SU-DHL-6 (cell line): ENCODE results near the gene TRAPPC6A.

Experiments
- H2AFZ ChIP-seq: fragments of 200-600 bp; sonication (generic); 2 replicates; pipeline ENCODE4 v1.6.1; 2014; ENCODE audit warnings: low read depth, mild to moderate bottlenecking, moderate library complexity, mixed read lengths, antibody characterized with exemption, low read length; ENCODE audit not compliant: severe bottlenecking
- H3F3A ChIP-seq: fragments of 200-600 bp; shearing (Covaris generic); 2 replicates; pipeline ENCODE4 v1.6.0; 2016; ENCODE audit warnings: antibody characterized with exemption, mild to moderate bottlenecking; ENCODE audit not compliant: insufficient read depth
- H3K27ac ChIP-seq: fragments of 200-600 bp; sonication (generic); 2 replicates; pipeline ENCODE4 v1.5.1; 2016; ENCODE audit warnings: low read depth, mild to moderate bottlenecking, low read length, moderate library complexity, mixed read lengths
- H3K27me3 ChIP-seq: fragments of 200-600 bp; sonication (generic), shearing (Covaris generic); 2 replicates; pipeline ENCODE4 v1.6.0; 2014; ENCODE audit warnings: mild to moderate bottlenecking, low read length
- H3K36me3 ChIP-seq: fragments of 200-600 bp; sonication (generic); 2 replicates; pipeline ENCODE4 v1.6.1; 2014; ENCODE audit warnings: mild to moderate bottlenecking, low read length, mixed read lengths
- H3K4me2 ChIP-seq: fragments of 300-600, 200-600 bp; shearing (Covaris generic), sonication (generic); 2 replicates; pipeline ENCODE4 v1.6.0; 2014; ENCODE audit warnings: low read length, low read depth, mild to moderate bottlenecking; ENCODE audit not compliant: poor library complexity, severe bottlenecking
- H3K4me3 ChIP-seq: fragments of 200-600 bp; sonication (generic); 2 replicates; pipeline ENCODE4 v1.5.1; 2014; ENCODE audit warnings: antibody characterized with exemption, low read length, mild to moderate bottlenecking, mixed read lengths; ENCODE audit not compliant: insufficient read depth, poor library complexity, severe bottlenecking
- H3K79me2 ChIP-seq: fragments of 200-600 bp; sonication (generic); 2 replicates; pipeline ENCODE4 v1.6.1; 2014; ENCODE audit warnings: mild to moderate bottlenecking, low read length, moderate library complexity; ENCODE audit not compliant: insufficient read depth
- H3K9ac ChIP-seq: fragments of 200-600 bp; sonication (generic); 2 replicates; pipeline ENCODE4 v1.7.0; 2014; ENCODE audit warnings: mild to moderate bottlenecking, low read length
- H3K9me2 ChIP-seq: fragments of 200-600 bp; sonication (generic); replicated peaks from 2 replicates; pipeline ENCODE4 v1.6.1; 2014; ENCODE audit warnings: low read length; ENCODE audit not compliant: insufficient read depth
- H3K9me3 ChIP-seq: fragments of 200-600 bp; sonication (generic); 2 replicates; pipeline ENCODE4 v1.6.1; 2014; ENCODE audit warnings: low read length, mixed read lengths; ENCODE audit not compliant: insufficient read depth
- H4K20me1 ChIP-seq: fragments of 200-600 bp; sonication (generic); 2 replicates; pipeline ENCODE4 v1.6.1; 2014; ENCODE audit warnings: low read depth, mild to moderate bottlenecking, antibody characterized with exemption, low read length, moderate library complexity, mixed read lengths
- CTCF ChIP-seq: fragments of 200-600 bp; sonication (generic); IDR thresholded peaks from one replicate; pipeline ENCODE4 v1.5.1; 2017; ENCODE audit warnings: antibody characterized with exemption, mild to moderate bottlenecking, low read length, moderate library complexity; ENCODE audit not compliant: insufficient read depth, poor library complexity, severe bottlenecking
- EZH2phosphoT487 ChIP-seq: fragments of 200-600 bp; sonication (generic), shearing (Covaris generic); conservative IDR thresholded peaks from 2 replicates; pipeline ENCODE4 v1.6.1; 2018; ENCODE audit warnings: mild to moderate bottlenecking, antibody characterized with exemption, low read length, moderate library complexity, mixed read lengths

TRAPPC6A gene

GRCh38 chr19:45154064-45154827 is 23.8 kb downstream of the TRAPPC6A start:
- no peak overlapping the region for H3K4me2 ChIP-seq
- no peaks in the 10 kb centered on the region for H3K27me3 ChIP-seq
- H3F3A ChIP-seq = no peaks in the 10 kb centered on the region
- TF ChIP-seq CTCF = no peak
- TF ChIP-seq EZH2phosphoT487 = no peak
- no peaks in the 10 kb centered on the region for H3K79me2 ChIP-seq
- H3K9me2 ChIP-seq = no peaks in the 10 kb centered on the region
- no peak overlapping the region for H3K4me3 ChIP-seq
- no peak overlapping the region for H2AFZ ChIP-seq
- no peak overlapping the region for H3K9ac ChIP-seq
- H3K27ac ChIP-seq = no peak overlapping the region
- H4K20me1 ChIP-seq = no peaks in the 10 kb centered on the region
- H3K36me3 ChIP-seq = no peaks in the 10 kb centered on the region
- H3K9me3 ChIP-seq = no peaks in the 10 kb centered on the region

GRCh38 chr19:45153339-45154063 is 24.5 kb downstream of the TRAPPC6A start:
- no peaks in the 10 kb centered on the region for H3K36me3 ChIP-seq
- no peak overlapping the region for H3K4me2 ChIP-seq
- no peak overlapping the region for H2AFZ ChIP-seq
- H3K27ac ChIP-seq = no peak overlapping the region
- H3K27me3 ChIP-seq = no peaks in the 10 kb centered on the region
- no peaks in the 10 kb centered on the region for H3K79me2 ChIP-seq
- no peaks in the 10 kb centered on the region for H3F3A ChIP-seq
- H3K9me3 ChIP-seq = no peaks in the 10 kb centered on the region
- no peaks in the 10 kb centered on the region for H3K9me2 ChIP-seq
- H3K4me3 ChIP-seq = no peak overlapping the region
- H3K9ac ChIP-seq = no peak overlapping the region
- no peaks in the 10 kb centered on the region for H4K20me1 ChIP-seq
- TF ChIP-seq EZH2phosphoT487 = no peak
- TF ChIP-seq CTCF = no peak

GRCh38 chr19:45152504-45153338 is 25.3 kb downstream of the TRAPPC6A start:
- no peak overlapping the region for H3K9ac ChIP-seq
- H3K4me3 ChIP-seq = no peak overlapping the region
- no peaks in the 10 kb centered on the region for H4K20me1 ChIP-seq
- no peak for TF ChIP-seq EZH2phosphoT487
- no peak for TF ChIP-seq CTCF
- no peaks in the 10 kb centered on the region for H3K9me3 ChIP-seq
- H3K27me3 ChIP-seq = no peaks in the 10 kb centered on the region
- H2AFZ ChIP-seq = no peak overlapping the region
- no peaks in the 10 kb centered on the region for H3K79me2 ChIP-seq
- no peak overlapping the region for H3K27ac ChIP-seq
- H3K4me2 ChIP-seq = no peak overlapping the region
- H3K36me3 ChIP-seq = no peaks in the 10 kb centered on the region
- H3F3A ChIP-seq = no peaks in the 10 kb centered on the region
- no peaks in the 10 kb centered on the region for H3K9me2 ChIP-seq
